NCI-H2171 treated with DMSO at 0.1 percent for 48 hours (cell line): ENCODE data around the gene ITGAE.
"Not testable (repeated sequence)": the region's sequence is repeated elsewhere in the genome, so short reads cannot be mapped to it uniquely, and the experiment has no call there.

ENCODE experiments used
- DNase-seq: peaks from one replicate; lab custom pipeline; 2025; lab: John Stamatoyannopoulos, UW

Gene ITGAE

GRCh38 chr17:3729881-3730280 is 71.1 kb downstream of the ITGAE start:
- peak; percentile 32 for DNase-seq

- not testable (repeated sequence) for DNase-seq
These were observed 72.9 kb downstream of the ITGAE start for GRCh38 chr17:3728099-3728498.

GRCh38 chr17:3727041-3727440 is 73.9 kb downstream of the ITGAE start:
- DNase-seq: no peak

GRCh38 chr17:3724378-3725077 is 76.5 kb downstream of the ITGAE start:
- no peak for DNase-seq

GRCh38 chr17:3723556-3724377 is 77.2 kb downstream of the ITGAE start, which contains the start of gene HASPIN:
TSS of gene HASPIN (plus strand) at chr17:3723903. CDS start at chr17:3723936, 33 bp downstream.
- DNase-seq: peak; percentile 89

GRCh38 chr17:3723188-3723555 is 77.8 kb downstream of the ITGAE start:
- DNase-seq: no peak

GRCh38 chr17:3722716-3723115 is 78.3 kb downstream of the ITGAE start:
- DNase-seq: no peak

GRCh38 chr17:3719265-3719664 is 81.7 kb downstream of the ITGAE start:
- DNase-seq: no peak

GRCh38 chr17:3718201-3718600 is 82.8 kb downstream of the ITGAE start:
- no peak for DNase-seq

- no peak for DNase-seq
These were observed 85.7 kb downstream of the ITGAE start for GRCh38 chr17:3715296-3715695.

- no peak for DNase-seq
These were observed 88.1 kb downstream of the ITGAE start for GRCh38 chr17:3712811-3713463.

GRCh38 chr17:3710951-3711383 is 90.0 kb downstream of the ITGAE start:
- DNase-seq: no peak

GRCh38 chr17:3708366-3708765 is 92.6 kb downstream of the ITGAE start:
- DNase-seq: no peak

GRCh38 chr17:3705718-3705984 is 95.3 kb downstream of the ITGAE start:
- DNase-seq: not testable (repeated sequence)

GRCh38 chr17:3704931-3705717 is 95.9 kb downstream of the ITGAE start:
- no peak for DNase-seq

GRCh38 chr17:3702041-3702539 is 98.9 kb downstream of the ITGAE start:
- not testable (repeated sequence) for DNase-seq

- DNase-seq: no peak
These were observed 101.0 kb downstream of the ITGAE start for GRCh38 chr17:3699951-3700350.

GRCh38 chr17:3698139-3698538 is 102.8 kb downstream of the ITGAE start:
- no peak for DNase-seq

GRCh38 chr17:3697103-3697476 is 103.9 kb downstream of the ITGAE start:
- DNase-seq: no peak

GRCh38 chr17:3695723-3696411 is 105.1 kb downstream of the ITGAE start, which contains the start of gene P2RX5:
TSS of gene P2RX5 (minus strand) at chr17:3696155. CDS start at chr17:3696005, 150 bp downstream.
- peak; percentile 44 for DNase-seq

- peak; percentile 44 for DNase-seq
These were observed 105.8 kb downstream of the ITGAE start for GRCh38 chr17:3695129-3695722.
